Measurements from ENCODE around the gene PDSS1. TPM values are rescaled to one million over a fixed set of nuclear protein-coding genes. Genes with fewer than 3 reads are reported as not detected.

PDSS1 gene
- total and polyA plus RNA-seq, 2 of the 4 experiments (the other 2 are of a cell fraction), result 9.7 to 13.2 TPM

DNA sequence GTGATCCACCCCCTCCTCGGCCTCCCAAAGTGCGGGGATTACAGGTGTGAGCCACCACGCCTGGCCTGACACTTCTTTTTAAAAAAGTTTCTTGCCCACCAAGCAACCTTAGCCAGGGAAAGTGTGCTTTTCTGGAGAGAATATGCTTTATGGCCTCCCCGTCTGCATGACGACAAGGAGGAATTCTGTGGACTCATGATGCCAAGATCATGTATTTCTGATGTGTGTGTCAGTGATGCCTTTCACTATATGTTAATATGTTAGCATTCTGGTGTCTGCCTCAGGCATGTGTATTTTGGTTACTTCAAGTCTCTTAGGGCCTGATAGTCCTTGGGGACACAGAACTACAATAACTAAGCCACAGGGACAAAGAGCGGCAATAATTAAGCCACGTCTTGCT is 2.1 kb downstream of the PDSS1 start:
- Histone ChIP-seq H4K5ac (ENCODE audit: low read depth, low read length) (no peak overlapping the region), H3K14ac (replicated peaks; ENCODE audit: low read depth, low read length) (no peak overlapping the region), H3K4ac (ENCODE audit: low read depth, low read length) (no peak overlapping the region), H3K9me3 (ENCODE audit: control insufficient read depth, insufficient read depth, low read length) (no peaks in the 10 kb centered on the region), H3K9me1 (ENCODE audit: insufficient read depth, low read length) (peaks cover 3% of the 10 kb centered on the region; the same call in 1 of the 2 replicates), H3K27ac (ENCODE audit: insufficient read depth, low read length) (no peak overlapping the region), H3K36me3 (ENCODE audit: control insufficient read depth, insufficient read depth, low read length) (no peaks in the 10 kb centered on the region), H3K18ac (ENCODE audit: low read depth, low read length) (no peak overlapping the region), H2BK20ac (ENCODE audit: low read depth, low read length) (no peak overlapping the region), H4K91ac (ENCODE audit: insufficient read depth, low read depth, low read length) (no peak overlapping the region), H2BK15ac (ENCODE audit: low read depth, low read length) (no peak overlapping the region), H3K23ac (ENCODE audit: low read depth, low read length) (no peak overlapping the region), H3K79me1 (ENCODE audit: low read depth in 1 of 2, low read length in 2 of 2) (peaks cover 14 to 29% of the 10 kb centered on the region in 2 experiments), H2AFZ (replicated peaks; ENCODE audit: low read length, poor library complexity) (no peak overlapping the region), H4K8ac (ENCODE audit: low read depth in 2 of 2, low read length in 2 of 2) (no peak overlapping the region), H3K56ac (ENCODE audit: extremely low read depth, insufficient read depth, low read length) (no peak overlapping the region), H3K4me1 (ENCODE audit: control insufficient read depth, insufficient read depth, low read length) (0 out of 2 replicates have a peak, but pooled peaks cover 3% of the 10 kb centered on the region), H3K4me3 (ENCODE audit: insufficient read depth, low read depth, low read length) (no peak overlapping the region), H2AK9ac (replicated peaks; ENCODE audit: low read depth, low read length, poor library complexity) (no peak overlapping the region), H2BK120ac (ENCODE audit: low read depth, low read length) (no peak overlapping the region), H2BK5ac (ENCODE audit: low read depth, low read length, poor library complexity, severe bottlenecking) (no peak overlapping the region), H3K27me3 (ENCODE audit: control insufficient read depth, insufficient read depth, low read length) (no peaks in the 10 kb centered on the region), H2AK5ac (ENCODE audit: low read depth, low read length) (no peak overlapping the region), H3K4me2 (ENCODE audit: low read depth, low read length) (no peak overlapping the region), H3K9ac (ENCODE audit: low read depth, low read length) (no peak overlapping the region), H4K20me1 (ENCODE audit: insufficient read depth, low read length) (no peaks in the 10 kb centered on the region)
- BruUV-seq (replicated peaks), result no TSS peak
- dilution Hi-C loops (cut with HindIII; ENCODE audit: low sequenced_read_pairs, unreplicated experiment) (no loop called here), in situ Hi-C loops (cut with MboI; ENCODE audit: low sequenced_read_pairs) (no loop called here), intact Hi-C loops (cut with micrococcal nuclease) (no loop called here)
- DNase-seq (no peak), ATAC-seq (ENCODE audit: low read depth) (no peak)
- POLR2A ChIA-PET (ENCODE audit: unreplicated experiment), result no interaction called here
- WGBS, 2 experiments (ENCODE audit: extremely low coverage in 2 of 2, insufficient read length in 1 of 2), result 100% methylated on average over 2 of the region's 7 CpGs; no CpG with 5 or more reads in 1 of the 2 experiments
- CTCF ChIA-PET, result no interaction called here
- no peak for TF ChIP-seq RAD21 (IDR thresholded peaks at IDR 0.05; ENCODE audit: low read length)
- no peak for TF ChIP-seq MXI1 (IDR thresholded peaks at IDR 0.05; ENCODE audit: borderline replicate concordance, low read depth, low read length)
- TF ChIP-seq, protein P1, sequence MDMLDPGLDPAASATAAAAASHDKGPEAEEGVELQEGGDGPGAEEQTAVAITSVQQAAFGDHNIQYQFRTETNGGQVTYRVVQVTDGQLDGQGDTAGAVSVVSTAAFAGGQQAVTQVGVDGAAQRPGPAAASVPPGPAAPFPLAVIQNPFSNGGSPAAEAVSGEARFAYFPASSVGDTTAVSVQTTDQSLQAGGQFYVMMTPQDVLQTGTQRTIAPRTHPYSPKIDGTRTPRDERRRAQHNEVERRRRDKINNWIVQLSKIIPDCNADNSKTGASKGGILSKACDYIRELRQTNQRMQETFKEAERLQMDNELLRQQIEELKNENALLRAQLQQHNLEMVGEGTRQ (IDR thresholded peaks at IDR 0.05; ENCODE audit: low read depth, low read length), result no peak
- TF ChIP-seq BHLHE40 (IDR thresholded peaks at IDR 0.05; ENCODE audit: low read depth, low read length), result no peak
- no peak for TF ChIP-seq MAZ (IDR thresholded peaks at IDR 0.05; ENCODE audit: borderline replicate concordance, low read depth, low read length)
- no peak for TF ChIP-seq FOS (IDR thresholded peaks at IDR 0.05; ENCODE audit: low read depth, low read length)
